ENCODE measurements around the gene TIMM13.

- TF ChIP-seq, protein P1, sequence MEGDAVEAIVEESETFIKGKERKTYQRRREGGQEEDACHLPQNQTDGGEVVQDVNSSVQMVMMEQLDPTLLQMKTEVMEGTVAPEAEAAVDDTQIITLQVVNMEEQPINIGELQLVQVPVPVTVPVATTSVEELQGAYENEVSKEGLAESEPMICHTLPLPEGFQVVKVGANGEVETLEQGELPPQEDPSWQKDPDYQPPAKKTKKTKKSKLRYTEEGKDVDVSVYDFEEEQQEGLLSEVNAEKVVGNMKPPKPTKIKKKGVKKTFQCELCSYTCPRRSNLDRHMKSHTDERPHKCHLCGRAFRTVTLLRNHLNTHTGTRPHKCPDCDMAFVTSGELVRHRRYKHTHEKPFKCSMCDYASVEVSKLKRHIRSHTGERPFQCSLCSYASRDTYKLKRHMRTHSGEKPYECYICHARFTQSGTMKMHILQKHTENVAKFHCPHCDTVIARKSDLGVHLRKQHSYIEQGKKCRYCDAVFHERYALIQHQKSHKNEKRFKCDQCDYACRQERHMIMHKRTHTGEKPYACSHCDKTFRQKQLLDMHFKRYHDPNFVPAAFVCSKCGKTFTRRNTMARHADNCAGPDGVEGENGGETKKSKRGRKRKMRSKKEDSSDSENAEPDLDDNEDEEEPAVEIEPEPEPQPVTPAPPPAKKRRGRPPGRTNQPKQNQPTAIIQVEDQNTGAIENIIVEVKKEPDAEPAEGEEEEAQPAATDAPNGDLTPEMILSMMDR (IDR thresholded peaks at IDR 0.05; ENCODE audit: low read depth, low read length, poor library complexity, severe bottlenecking), result no peak
- no peak for TF ChIP-seq EZH2phosphoT487 (IDR thresholded peaks at IDR 0.05; ENCODE audit: borderline replicate concordance, low read length)
Measured at GRCh38 chr19:2441096-2441752, 13.8 kb upstream of the TIMM13 start.

All from DOHH2 (cell line).